NCI-H82 treated with DMSO at 0.1 percent for 48 hours (cell line): ENCODE data around the gene TCF23.
"Not testable (repeated sequence)": the region's sequence is repeated elsewhere in the genome, so short reads cannot be mapped to it uniquely, and the experiment has no call there.

Source experiments
- DNase-seq: peaks from one replicate; lab custom pipeline; 2025; ENCODE audit not compliant: unreplicated experiment; lab: John Stamatoyannopoulos, UW

Gene TCF23

DNA sequence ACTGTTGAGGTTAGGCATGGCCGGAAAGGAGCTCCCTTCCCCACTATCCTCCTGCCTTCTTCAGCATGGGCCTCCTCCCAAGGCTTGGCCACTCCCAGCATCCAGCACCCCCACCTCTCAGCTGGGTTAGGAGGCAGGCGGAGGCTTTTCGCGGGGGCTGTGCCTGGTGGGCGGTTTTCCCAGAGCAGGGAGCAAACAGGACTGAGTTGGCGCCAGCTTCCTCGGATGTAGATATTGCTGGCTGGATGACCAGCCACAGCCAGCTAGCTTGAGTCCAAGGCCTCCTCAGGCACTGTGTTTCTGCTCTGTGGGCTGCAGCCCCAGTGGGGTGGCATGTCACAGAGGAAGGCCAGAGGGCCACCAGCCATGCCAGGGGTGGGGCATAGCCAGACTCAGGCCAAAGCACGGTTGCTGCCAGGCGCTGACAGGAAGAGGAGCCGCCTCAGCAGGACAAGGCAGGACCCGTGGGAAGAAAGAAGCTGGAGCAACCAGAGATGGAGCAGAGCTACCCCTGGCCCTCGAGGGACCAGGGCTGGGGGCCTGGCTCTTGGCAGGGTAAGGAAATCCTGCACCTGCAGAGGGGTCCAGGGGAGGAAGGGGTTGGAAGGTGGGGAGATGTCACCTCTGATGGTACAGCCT is at the start of gene TCF23:
TCF23 (plus strand) TSS at position 204 of the 639 bp plus-strand sequence; CDS start at position 334, 130 bp downstream.
- no peak for DNase-seq

DNA sequence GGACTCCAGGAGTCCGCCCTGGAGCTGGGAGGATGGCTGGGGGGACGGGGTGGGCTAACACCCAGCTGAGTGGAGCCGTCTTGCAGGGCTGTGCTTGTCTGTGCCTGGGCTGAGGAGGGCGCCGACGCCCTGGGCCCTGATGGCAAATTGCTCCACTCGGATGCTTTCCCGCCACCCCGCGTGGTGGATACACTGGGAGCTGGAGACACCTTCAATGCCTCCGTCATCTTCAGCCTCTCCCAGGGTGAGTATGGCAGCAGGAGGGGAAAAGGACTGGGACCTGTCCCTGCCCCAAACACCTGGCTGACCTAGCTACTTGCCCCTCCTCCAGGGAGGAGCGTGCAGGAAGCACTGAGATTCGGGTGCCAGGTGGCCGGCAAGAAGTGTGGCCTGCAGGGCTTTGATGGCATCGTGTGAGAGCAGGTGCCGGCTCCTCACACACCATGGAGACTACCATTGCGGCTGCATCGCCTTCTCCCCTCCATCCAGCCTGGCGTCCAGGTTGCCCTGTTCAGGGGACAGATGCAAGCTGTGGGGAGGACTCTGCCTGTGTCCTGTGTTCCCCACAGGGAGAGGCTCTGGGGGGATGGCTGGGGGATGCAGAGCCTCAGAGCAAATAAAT is 49.4 kb upstream of the TCF23 start:
- no peak for DNase-seq

DNA sequence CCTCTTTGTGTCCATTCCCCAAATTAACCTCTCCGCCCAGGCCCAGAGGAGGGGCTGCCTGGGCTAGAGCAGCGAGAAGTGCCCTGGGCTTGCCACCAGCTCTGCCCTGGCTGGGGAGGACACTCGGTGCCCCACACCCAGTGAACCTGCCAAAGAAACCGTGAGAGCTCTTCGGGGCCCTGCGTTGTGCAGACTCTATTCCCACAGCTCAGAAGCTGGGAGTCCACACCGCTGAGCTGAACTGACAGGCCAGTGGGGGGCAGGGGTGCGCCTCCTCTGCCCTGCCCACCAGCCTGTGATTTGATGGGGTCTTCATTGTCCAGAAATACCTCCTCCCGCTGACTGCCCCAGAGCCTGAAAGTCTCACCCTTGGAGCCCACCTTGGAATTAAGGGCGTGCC is 48.8 kb upstream of the TCF23 start:
- no peak for DNase-seq

- DNase-seq, result no peak
Observed at GRCh38 chr2:27102329-27102728, 46.5 kb upstream of the TCF23 start.

DNA sequence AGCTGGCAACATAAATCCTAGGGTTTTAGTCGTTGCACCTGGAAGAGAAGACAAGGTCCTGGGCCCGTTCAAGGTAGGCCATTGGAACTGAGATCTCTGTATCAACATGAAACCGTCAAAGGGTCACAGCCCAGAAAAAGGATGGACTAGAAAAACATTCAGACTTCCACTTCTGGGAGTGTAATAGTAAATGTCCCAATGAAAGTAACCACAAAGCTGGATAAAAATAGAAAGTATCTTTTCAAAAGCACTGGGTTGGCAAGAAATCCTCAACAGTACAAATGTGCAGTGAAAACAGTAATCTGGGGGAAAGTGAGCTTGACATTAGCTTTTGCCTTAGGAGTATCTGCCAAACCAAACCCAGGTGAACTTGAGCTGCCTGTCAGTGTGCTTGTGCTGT is 42.8 kb upstream of the TCF23 start:
- no peak for DNase-seq

DNA sequence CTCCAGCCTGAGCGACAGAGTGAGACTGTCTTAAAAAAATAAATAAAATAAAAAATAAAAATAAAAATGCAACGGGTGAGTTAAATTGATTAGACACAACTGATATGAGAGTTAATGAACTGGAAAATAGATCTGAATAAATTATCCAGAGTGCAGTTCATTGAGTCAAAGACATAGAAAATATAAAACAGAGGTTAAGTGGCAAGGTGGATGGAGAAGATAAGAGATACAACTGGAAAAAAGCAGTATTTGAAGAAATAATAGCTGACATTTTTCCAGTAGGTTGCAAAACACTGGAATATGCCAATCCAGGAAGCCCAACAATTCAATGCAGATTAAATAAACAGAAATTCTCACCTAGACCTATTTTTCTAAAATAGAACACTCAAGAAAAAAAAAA is 40.6 kb upstream of the TCF23 start:
- DNase-seq, result no peak

- no peak for DNase-seq
Observed at GRCh38 chr2:27109083-27109482, 39.7 kb upstream of the TCF23 start.

- not testable (repeated sequence) for DNase-seq
Observed at GRCh38 chr2:27110603-27111352, 38.0 kb upstream of the TCF23 start.

GRCh38 chr2:27111392-27112078 is 37.3 kb upstream of the TCF23 start:
- not testable (repeated sequence) for DNase-seq

DNA sequence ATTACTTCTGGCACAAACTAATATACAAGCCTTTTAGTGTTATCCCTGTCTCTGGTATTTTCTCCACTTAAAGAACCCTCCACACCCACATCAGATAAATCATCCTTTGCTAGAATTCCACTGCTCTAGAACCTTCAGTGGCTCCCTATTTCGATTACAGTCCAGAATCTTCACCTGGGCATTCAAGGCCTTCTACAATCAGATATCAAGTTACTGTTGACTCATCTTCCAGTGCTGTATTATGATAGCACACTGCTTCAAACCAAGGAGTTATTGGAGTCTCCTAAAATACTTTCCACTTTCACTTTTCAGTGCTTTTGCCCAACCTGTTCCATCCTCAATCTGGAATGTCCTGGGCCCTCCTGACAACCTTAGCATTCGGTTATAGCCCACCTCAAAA is 33.3 kb upstream of the TCF23 start:
- DNase-seq, result no peak

- DNase-seq, result no peak
Observed at GRCh38 chr2:27117995-27118524, 30.7 kb upstream of the TCF23 start.

DNA sequence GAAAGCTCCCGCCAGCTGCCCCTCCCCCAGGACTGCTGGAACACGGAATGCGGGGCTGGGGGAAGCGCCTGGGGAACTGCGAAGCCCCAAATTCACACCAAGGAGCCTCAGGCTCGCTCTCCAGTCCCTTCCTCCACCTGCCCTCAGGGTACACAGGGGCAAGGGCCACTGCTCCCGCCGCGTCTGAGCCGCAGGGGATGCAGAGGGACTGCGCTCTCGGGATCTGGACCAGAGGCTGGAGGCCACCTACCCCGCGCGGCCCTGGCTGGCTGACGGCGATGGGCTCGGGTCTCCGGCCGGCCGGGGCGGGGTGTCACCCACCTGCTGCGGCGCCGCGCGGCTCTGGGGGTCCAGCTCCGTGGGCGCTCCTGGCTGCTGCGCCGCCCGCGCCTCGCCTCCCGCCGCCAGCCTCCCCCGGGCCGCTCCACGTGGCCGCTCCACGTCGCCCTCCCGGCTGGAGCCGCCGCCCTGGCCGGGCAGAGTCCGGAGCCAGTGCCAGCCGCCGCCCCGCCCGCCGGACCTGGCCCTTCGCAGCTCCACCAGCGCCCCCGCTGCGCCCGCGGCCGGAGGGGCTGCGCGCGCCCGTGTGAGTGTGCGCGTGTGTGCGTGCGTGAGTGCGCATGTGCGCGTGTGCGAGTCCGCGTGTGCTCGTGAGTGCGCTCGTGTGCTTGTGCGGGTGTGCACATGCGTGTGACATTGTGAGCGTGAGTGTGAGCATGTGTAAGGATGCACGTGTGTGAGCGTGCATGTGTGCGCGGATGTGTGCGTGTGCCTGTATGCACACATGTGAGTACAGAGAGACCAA is 30.1 kb upstream of the TCF23 start, which contains the start of gene CGREF1:
CGREF1 (minus strand) TSS at position 604 of the 805 bp plus-strand sequence. CDS start 14,762 bp downstream, outside the sequence.
- DNase-seq, result no peak

DNA sequence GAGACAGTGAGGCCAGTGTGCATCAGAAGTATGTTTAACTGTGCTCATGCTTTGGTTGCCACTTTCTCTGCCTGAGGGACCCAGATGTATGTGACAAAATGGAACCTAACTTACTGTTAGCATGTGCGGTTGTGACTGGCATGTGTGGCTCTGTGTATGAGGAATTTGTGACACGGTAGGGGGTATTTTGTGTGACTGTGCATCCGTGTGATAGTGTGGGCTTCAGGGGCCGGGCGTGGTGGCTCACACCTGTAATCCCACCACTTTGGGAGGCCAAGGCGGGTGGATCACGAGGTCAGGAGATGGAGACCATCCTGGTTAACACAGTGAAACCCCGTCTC is 29.5 kb upstream of the TCF23 start:
- DNase-seq, result not testable (repeated sequence)

DNA sequence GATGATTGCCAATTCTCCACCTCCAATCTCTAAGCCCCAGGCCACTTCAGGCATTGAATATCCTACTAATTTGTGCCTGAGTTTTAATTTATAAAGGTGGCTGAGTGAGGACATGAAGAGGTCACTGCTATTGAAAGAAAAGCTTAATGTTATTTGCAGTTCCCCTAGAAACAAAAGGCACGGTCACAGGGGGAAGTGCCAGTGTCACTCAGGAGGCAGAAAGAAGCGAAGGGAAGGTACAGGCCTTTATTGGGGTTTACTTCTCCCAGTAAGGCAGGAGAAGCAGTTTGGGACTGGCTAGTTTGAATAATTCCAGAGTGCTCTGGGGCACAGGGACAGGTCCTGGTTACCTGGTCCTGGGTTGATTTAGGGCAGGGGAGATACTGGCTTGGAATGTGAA is 26.9 kb upstream of the TCF23 start:
- DNase-seq, result no peak

- no peak for DNase-seq
Observed at GRCh38 chr2:27122791-27123190, 26.0 kb upstream of the TCF23 start.

DNA sequence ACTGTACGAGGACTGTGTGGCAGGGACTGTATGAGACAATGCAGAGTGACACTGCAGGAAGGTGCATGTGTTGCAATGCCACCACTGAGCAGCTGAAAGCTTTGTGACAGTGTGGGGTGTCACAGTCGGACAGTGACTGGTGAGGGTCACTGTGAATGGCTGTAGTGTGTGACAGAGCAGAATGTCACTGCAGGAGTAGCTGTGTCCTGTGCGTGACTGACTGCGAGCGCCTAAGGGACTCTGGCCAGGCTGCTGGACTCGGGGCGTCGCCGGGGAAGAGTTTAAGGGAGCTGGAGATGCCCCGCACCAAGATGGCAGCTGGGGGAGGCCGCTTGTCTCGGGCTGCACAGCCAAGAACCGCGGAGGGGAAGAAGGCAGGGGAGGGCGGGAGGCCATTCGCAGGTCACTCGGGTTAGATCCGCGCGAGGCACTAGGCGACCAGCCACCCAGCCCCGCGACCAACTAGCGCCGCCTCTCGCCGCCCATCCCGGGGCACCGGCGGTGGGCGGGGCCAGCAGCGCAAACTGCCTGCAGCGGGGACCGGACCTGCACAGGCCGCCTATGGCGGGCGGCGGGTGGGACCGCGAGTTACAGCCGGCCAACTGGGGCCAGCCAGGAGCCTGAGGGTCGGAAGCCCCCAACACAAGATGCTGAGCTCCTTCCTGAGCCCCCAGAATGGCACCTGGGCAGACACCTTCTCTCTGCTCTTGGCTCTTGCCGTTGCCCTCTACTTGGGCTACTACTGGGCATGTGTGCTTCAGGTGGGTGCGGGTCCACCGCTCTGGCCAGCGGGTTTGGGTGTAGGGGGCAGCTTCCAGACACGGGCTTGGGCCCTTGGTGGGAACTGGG is 25.3 kb upstream of the TCF23 start, which contains the start of gene ABHD1:
ABHD1 (plus strand) TSS at position 514 of the 849 bp plus-strand sequence; CDS start at position 648, 134 bp downstream.
- DNase-seq, result no peak

DNA sequence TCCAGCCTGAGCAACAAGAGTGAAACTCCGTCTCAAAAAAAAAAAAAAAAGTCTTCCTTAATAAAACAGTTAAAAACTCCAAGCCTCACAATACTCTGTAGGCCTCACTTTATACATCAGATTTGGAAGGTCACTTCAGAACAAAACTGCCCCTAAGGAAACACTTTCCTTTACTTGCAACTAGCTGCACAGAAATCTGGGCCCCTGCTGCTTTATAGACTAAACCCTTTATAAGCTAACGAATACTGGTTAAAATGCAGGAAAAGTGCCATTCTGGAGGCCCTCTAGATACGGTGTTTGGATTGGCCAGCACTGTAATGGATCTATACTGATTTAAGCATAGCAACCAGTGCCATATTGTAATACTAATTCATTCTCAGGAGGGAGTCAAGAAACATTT is 23.7 kb upstream of the TCF23 start:
- no peak for DNase-seq

GRCh38 chr2:27126252-27126710 is 22.5 kb upstream of the TCF23 start:
- DNase-seq, result no peak

DNA sequence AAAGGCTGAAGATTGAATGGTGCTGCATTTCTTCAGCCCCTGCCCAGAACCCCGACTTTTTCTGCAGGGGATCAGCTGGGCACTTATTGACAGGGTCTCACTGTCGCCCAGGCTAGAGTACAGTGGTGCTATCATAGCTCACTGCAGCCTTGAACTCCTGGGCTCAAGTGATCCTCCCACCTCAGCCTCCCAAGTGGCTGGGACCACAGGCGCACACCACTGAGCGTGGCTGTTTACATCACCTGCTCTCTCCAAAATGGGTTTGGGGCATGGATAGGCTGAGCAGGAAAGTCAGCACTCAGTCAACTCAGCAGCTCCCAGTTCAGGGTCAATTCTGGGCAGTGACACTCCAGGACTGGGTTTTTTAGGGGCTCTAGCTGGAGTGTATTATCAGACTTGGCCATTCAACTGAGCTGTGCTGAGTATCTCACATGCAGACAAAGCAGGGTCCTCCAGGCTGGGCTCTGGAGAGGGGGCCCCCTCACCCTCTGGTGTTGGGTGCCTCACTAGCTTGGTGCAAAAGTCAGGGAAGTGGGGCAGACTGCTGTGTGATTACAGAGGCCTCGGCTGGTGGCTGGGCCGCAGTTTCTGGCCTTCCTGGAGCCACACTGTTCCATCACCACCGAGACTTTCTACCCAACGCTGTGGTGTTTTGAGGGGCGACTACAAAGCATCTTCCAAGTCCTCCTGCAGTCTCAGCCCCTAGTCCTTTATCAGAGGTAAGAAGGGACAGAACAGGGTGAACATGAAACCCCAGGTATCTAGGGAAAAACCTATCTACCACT is 20.7 kb upstream of the TCF23 start:
- DNase-seq, result no peak
